DND-41 (cell line): ENCODE data around the gene SLC11A1.

Experiments
- ATAC-seq: fragments of 200-7000 bp; cut with Tn5 transposase; 3 replicates; pipeline ENCODE4 v1.9.1; 2021; ENCODE audit warnings: low read depth; ENCODE audit not compliant: insufficient read depth
- DNase-seq: peaks from one replicate; pipeline ENCODE4 v3.0.0-alpha.2; 2020
- H2AFZ ChIP-seq: 2 replicates; pipeline ENCODE4 v1.6.0; 2012; ENCODE audit warnings: low read depth, low read length
- H3K27ac ChIP-seq: 2 replicates; pipeline ENCODE4 v1.5.1; 2012; ENCODE audit warnings: low read length, inconsistent platforms
- H3K27me3 ChIP-seq: fragments of 200-600 bp; sonication (generic); 2 replicates; pipeline ENCODE4 v1.6.0; 2012; ENCODE audit warnings: low read length, mild to moderate bottlenecking, inconsistent platforms; ENCODE audit not compliant: insufficient read depth, poor library complexity
- H3K36me3 ChIP-seq: 2 replicates; pipeline ENCODE4 v1.5.1; 2012; ENCODE audit warnings: low read length, inconsistent platforms; ENCODE audit not compliant: insufficient read depth
- H3K4me1 ChIP-seq: 2 replicates; pipeline ENCODE4 v1.5.1; 2012; ENCODE audit warnings: mild to moderate bottlenecking, low read length; ENCODE audit not compliant: insufficient read depth
- H3K4me2 ChIP-seq: 2 replicates; pipeline ENCODE4 v1.6.0; 2012; ENCODE audit warnings: mild to moderate bottlenecking, moderate library complexity, low read length, inconsistent platforms; ENCODE audit not compliant: insufficient read depth
- H3K4me3 ChIP-seq, 2 experiments: fragments of 200-600 bp in 1 of 2; shearing (Covaris generic) in 1 of 2; 2 replicates each; pipeline ENCODE4 v1.5.1; 2012 to 2016; ENCODE audit warnings: inconsistent platforms in 2 of 2, low read length in 2 of 2, mild to moderate bottlenecking in 2 of 2, low read depth in 1 of 2, moderate library complexity in 1 of 2
- H3K79me2 ChIP-seq: 2 replicates; pipeline ENCODE4 v1.6.0; 2012; ENCODE audit warnings: low read length, inconsistent platforms; ENCODE audit not compliant: insufficient read depth
- H3K9ac ChIP-seq: 2 replicates; pipeline ENCODE4 v1.6.0; 2012; ENCODE audit warnings: low read depth, mild to moderate bottlenecking, inconsistent platforms, low read length, moderate library complexity
- H3K9me3 ChIP-seq: 2 replicates; pipeline ENCODE4 v1.5.1; 2012; ENCODE audit warnings: low read length, moderate library complexity, mild to moderate bottlenecking, inconsistent platforms; ENCODE audit not compliant: insufficient read depth, severe bottlenecking
- H4K20me1 ChIP-seq: 2 replicates; pipeline ENCODE4 v1.6.0; 2012; ENCODE audit warnings: low read length; ENCODE audit not compliant: insufficient read depth
- EZH2 ChIP-seq: IDR thresholded peaks from 3 replicates; pipeline ENCODE4 v1.6.1; 2012; ENCODE audit warnings: borderline replicate concordance, low read depth, mild to moderate bottlenecking, moderate library complexity, low read length, inconsistent platforms; ENCODE audit not compliant: severe bottlenecking
- TF ChIP-seq, protein P1 (sequence below): IDR thresholded peaks from 2 replicates; pipeline ENCODE4 v1.5.1; 2012; ENCODE audit warnings: borderline replicate concordance, low read length, moderate library complexity, mild to moderate bottlenecking; ENCODE audit not compliant: poor library complexity, severe bottlenecking; ENCODE audit errors: extremely low read depth

SLC11A1 gene

DNA sequence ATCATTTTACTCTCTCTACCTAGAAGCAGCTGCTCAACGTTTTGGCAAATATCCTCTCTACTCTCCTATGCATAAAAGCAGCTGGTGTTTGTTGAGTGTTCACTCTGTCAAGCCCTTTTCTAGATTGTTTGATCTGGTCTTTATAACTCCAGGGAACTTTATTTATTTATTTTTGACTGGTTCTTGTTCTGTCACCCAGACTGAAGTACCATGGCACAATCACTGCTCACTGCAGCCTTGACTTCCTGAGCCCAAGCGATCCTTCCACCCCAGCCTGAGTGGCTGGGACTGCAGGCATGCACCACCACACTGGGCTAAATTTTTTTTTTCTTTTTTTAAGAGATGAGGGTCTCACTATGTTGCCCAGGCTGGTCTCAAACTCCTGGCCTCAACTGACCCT is 12.7 kb upstream of the SLC11A1 start:
- Histone ChIP-seq H3K27ac (no peak overlapping the region), H3K36me3 (no peaks in the 10 kb centered on the region), H3K4me2 (no peak overlapping the region), H3K4me1 (no peaks in the 10 kb centered on the region), H3K9ac (no peak overlapping the region), H4K20me1 (no peaks in the 10 kb centered on the region), H3K9me3 (no peaks in the 10 kb centered on the region), H3K4me3 (no peak overlapping the region), H3K27me3 (no peaks in the 10 kb centered on the region), H3K79me2 (no peaks in the 10 kb centered on the region), H2AFZ (no peak overlapping the region)
- no peak for TF ChIP-seq EZH2
- TF ChIP-seq, protein P1, sequence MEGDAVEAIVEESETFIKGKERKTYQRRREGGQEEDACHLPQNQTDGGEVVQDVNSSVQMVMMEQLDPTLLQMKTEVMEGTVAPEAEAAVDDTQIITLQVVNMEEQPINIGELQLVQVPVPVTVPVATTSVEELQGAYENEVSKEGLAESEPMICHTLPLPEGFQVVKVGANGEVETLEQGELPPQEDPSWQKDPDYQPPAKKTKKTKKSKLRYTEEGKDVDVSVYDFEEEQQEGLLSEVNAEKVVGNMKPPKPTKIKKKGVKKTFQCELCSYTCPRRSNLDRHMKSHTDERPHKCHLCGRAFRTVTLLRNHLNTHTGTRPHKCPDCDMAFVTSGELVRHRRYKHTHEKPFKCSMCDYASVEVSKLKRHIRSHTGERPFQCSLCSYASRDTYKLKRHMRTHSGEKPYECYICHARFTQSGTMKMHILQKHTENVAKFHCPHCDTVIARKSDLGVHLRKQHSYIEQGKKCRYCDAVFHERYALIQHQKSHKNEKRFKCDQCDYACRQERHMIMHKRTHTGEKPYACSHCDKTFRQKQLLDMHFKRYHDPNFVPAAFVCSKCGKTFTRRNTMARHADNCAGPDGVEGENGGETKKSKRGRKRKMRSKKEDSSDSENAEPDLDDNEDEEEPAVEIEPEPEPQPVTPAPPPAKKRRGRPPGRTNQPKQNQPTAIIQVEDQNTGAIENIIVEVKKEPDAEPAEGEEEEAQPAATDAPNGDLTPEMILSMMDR = no peak
- ATAC-seq = no peak
- no peak for DNase-seq

DNA sequence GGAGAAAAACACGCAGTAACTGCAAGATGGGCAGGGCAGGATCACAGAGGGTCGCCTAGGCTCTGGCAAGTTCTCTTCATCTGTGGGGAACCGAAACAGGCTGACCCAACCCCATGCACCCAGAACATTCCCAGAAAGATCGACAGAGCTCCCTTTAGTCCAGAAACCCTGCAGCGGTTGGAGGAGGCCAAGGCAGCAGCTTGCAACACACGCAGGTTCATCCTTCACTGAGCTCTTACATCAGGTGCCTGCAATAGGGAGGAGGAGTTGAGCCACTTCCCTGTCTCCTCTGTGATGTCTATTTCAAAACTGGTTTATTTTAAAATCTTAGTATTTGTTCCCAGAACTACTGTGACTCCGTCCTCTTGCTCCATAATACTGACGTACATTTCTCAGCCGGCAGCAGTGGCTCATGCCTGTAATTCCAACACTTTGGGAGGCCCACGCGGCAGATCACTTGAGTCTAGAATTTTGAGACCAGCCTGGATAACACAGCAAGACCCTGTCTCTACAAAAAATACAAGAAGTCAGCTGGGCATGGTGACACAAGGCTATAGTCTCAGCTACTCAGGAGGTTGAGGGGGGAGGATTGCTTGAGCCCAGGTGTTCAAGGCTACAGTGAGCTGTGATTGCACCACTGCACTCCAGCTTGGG is 11.5 kb upstream of the SLC11A1 start:
- DNase-seq (no peak), ATAC-seq (no peak)
- H3K27ac ChIP-seq = no peak overlapping the region
- TF ChIP-seq, protein P1 = no peak
- no peak for TF ChIP-seq EZH2
- no peaks in the 10 kb centered on the region for H3K79me2 ChIP-seq
- no peak overlapping the region for H2AFZ ChIP-seq
- no peaks in the 10 kb centered on the region for H3K36me3 ChIP-seq
- H4K20me1 ChIP-seq = no peaks in the 10 kb centered on the region
- H3K4me3 ChIP-seq = no peak overlapping the region
- no peak overlapping the region for H3K4me2 ChIP-seq
- H3K9ac ChIP-seq = no peak overlapping the region
- H3K9me3 ChIP-seq = no peaks in the 10 kb centered on the region
- H3K27me3 ChIP-seq = no peaks in the 10 kb centered on the region
- no peaks in the 10 kb centered on the region for H3K4me1 ChIP-seq

DNA sequence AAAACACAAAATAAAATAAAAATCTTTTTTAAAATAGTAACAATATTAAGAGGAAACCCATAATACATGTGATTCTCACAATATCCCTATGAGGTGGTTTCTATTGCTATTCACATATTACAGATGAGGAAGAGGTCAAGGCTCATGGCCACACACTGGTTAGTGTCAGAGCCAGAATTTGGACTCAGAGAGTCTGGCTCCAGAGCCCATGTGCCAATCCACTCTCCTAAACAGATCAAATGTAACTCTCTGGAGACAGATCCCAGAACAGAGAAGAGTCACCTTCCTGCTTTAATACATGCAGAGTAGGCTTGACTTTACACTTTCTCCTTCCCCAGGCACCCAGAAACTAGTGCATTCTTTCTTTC is 10.1 kb upstream of the SLC11A1 start:
- ATAC-seq (no peak), DNase-seq (no peak)
- Histone ChIP-seq H3K27ac (no peak overlapping the region), H3K27me3 (no peaks in the 10 kb centered on the region), H3K9me3 (no peaks in the 10 kb centered on the region), H3K4me3 (no peak overlapping the region), H3K79me2 (no peaks in the 10 kb centered on the region), H2AFZ (no peak overlapping the region), H4K20me1 (no peaks in the 10 kb centered on the region), H3K9ac (no peak overlapping the region), H3K36me3 (no peaks in the 10 kb centered on the region), H3K4me2 (no peak overlapping the region), H3K4me1 (no peaks in the 10 kb centered on the region)
- TF ChIP-seq, protein P1 = no peak
- no peak for TF ChIP-seq EZH2

- no peak overlapping the region for H3K4me3 ChIP-seq
- no peaks in the 10 kb centered on the region for H3K36me3 ChIP-seq
- no peak overlapping the region for H3K4me2 ChIP-seq
- H3K4me1 ChIP-seq = no peaks in the 10 kb centered on the region
- no peak overlapping the region for H3K9ac ChIP-seq
- H3K27me3 ChIP-seq = no peaks in the 10 kb centered on the region
- H3K79me2 ChIP-seq = no peaks in the 10 kb centered on the region
- no peaks in the 10 kb centered on the region for H3K9me3 ChIP-seq
- ATAC-seq = no peak
- no peak overlapping the region for H2AFZ ChIP-seq
- no peak for DNase-seq
- TF ChIP-seq, protein P1 = no peak
- no peak for TF ChIP-seq EZH2
- no peak overlapping the region for H3K27ac ChIP-seq
- no peaks in the 10 kb centered on the region for H4K20me1 ChIP-seq
Measured at GRCh38 chr2:218374795-218375194, 7.3 kb upstream of the SLC11A1 start.
